NCI-H446 treated with DMSO at 0.1 percent for 48 hours (cell line): ENCODE measurements around the gene PKDCC.

ENCODE experiments used
- DNase-seq: peaks from one replicate; lab custom pipeline; 2025; lab: John Stamatoyannopoulos, UW

Gene PKDCC

GRCh38 chr2:42047488-42048298 lies at the start of gene PKDCC:
Gene PKDCC (plus strand): TSS chr2:42048021. CDS start chr2:42048200, 179 bp downstream.
- DNase-seq = no peak

GRCh38 chr2:41998186-41999127 lies 49.4 kb upstream of the PKDCC start:
- no peak for DNase-seq

GRCh38 chr2:41999128-41999480 lies 48.7 kb upstream of the PKDCC start:
- no peak for DNase-seq

- DNase-seq = no peak
Observed at GRCh38 chr2:41999592-42000281, 48.1 kb upstream of the PKDCC start.

- no peak for DNase-seq
Observed at GRCh38 chr2:42001711-42002201, 46.1 kb upstream of the PKDCC start.

GRCh38 chr2:42007551-42007950 lies 40.3 kb upstream of the PKDCC start:
- DNase-seq = no peak

GRCh38 chr2:42008241-42008921 lies 39.4 kb upstream of the PKDCC start:
- no peak for DNase-seq

GRCh38 chr2:42009657-42010580 lies 37.9 kb upstream of the PKDCC start:
- no peak for DNase-seq

GRCh38 chr2:42010743-42011298 lies 37.0 kb upstream of the PKDCC start:
- DNase-seq = no peak

- DNase-seq = no peak
Observed at GRCh38 chr2:42012137-42012536, 35.7 kb upstream of the PKDCC start.

GRCh38 chr2:42012651-42013050 lies 35.2 kb upstream of the PKDCC start:
- DNase-seq = no peak

- no peak for DNase-seq
Observed at GRCh38 chr2:42013409-42013808, 34.4 kb upstream of the PKDCC start.

GRCh38 chr2:42021464-42021863 lies 26.4 kb upstream of the PKDCC start:
- DNase-seq = no peak

- DNase-seq = no peak
Observed at GRCh38 chr2:42025151-42025582, 22.7 kb upstream of the PKDCC start.

GRCh38 chr2:42026272-42026671 lies 21.5 kb upstream of the PKDCC start:
- DNase-seq = no peak

- DNase-seq = no peak
Observed at GRCh38 chr2:42028571-42029148, 19.2 kb upstream of the PKDCC start.

GRCh38 chr2:42029171-42029570 lies 18.6 kb upstream of the PKDCC start:
- no peak for DNase-seq

- DNase-seq = no peak
Observed at GRCh38 chr2:42029639-42030199, 18.1 kb upstream of the PKDCC start.

GRCh38 chr2:42030200-42030759 lies 17.5 kb upstream of the PKDCC start:
- DNase-seq = no peak
